Suprapubic skin (tissue), 4 donors: ENCODE measurements around the gene SRD5A1. TPM values are rescaled to one million over a fixed set of nuclear protein-coding genes. Genes with fewer than 3 reads are reported as not detected.
A peak's percentile ranks its signal among the peaks of the same experiment; 100 is the strongest.

ENCODE experiments used
- DNase-seq, 2 donors: peaks; one replicate each; pipeline ENCODE4 v3.0.0-alpha.2; 2019; ENCODE audit warnings: low spot score in 2 of 2
- H3K27ac ChIP-seq: fragments of 200-600 bp; sonication (generic); one replicate; pipeline ENCODE4 v1.5.1; 2019
- H3K27me3 ChIP-seq: fragments of 200-600 bp; sonication (generic); one replicate; pipeline ENCODE4 v1.5.1; 2019
- H3K36me3 ChIP-seq: fragments of 200-600 bp; sonication (generic); one replicate; pipeline ENCODE4 v1.5.1; 2019
- H3K4me1 ChIP-seq: fragments of 200-600 bp; sonication (generic); one replicate; pipeline ENCODE4 v1.5.1; 2019
- H3K4me3 ChIP-seq: fragments of 200-600 bp; sonication (generic); one replicate; pipeline ENCODE4 v1.5.1; 2019; ENCODE audit warnings: mild to moderate bottlenecking
- H3K9me3 ChIP-seq: fragments of 200-600 bp; sonication (generic); one replicate; pipeline ENCODE4 v1.5.1; 2019
- CTCF ChIP-seq, 2 donors: fragments of 200-600 bp in 1 of 2; fragments of 450-650 bp in 1 of 2; sonication (generic) in 1 of 2; IDR thresholded peaks; one replicate each; pipeline ENCODE4 v1.5.1; 2016 to 2019; ENCODE audit warnings: antibody characterized with exemption in 2 of 2, mild to moderate bottlenecking in 1 of 2, moderate library complexity in 1 of 2
- EP300 ChIP-seq: sonication (generic); formaldehyde crosslinking; IDR thresholded peaks from one replicate; pipeline ENCODE4 v1.6.1; 2017; ENCODE audit warnings: antibody characterized with exemption
- POLR2A ChIP-seq, 2 donors: fragments of 450-650 bp; IDR thresholded peaks; one replicate each; pipeline ENCODE4 v1.6.1; 2017; ENCODE audit warnings: antibody characterized with exemption in 2 of 2, mild to moderate bottlenecking in 2 of 2, moderate library complexity in 2 of 2
- POLR2AphosphoS5 ChIP-seq, 3 donors: sonication (generic); formaldehyde crosslinking; IDR thresholded peaks; one replicate each; pipeline ENCODE4 v1.6.1; 2017; ENCODE audit warnings: antibody characterized with exemption in 3 of 3
- WGBS: methylation state at CpG from one replicate; pipeline ENCODE4 v1.1.5; 2018; 5-methylcytosine and 5-hydroxymethylcytosine counted together
- total RNA-seq, 4 donors: library from RNA; depleted of rRNA; stranded (reverse); fragments of >200 nt; gene quantifications; one replicate each; pipeline ENCODE4 v1.1.0, GENCODE V29; 2016

Gene SRD5A1
- total RNA-seq, 4 donors from 2014 or later, result 62.7 to 86.8 (median 74.8) TPM

GRCh38 chr5:6711409-6712141 lies 78.3 kb downstream of the SRD5A1 start:
- Histone ChIP-seq H3K27me3 (no peaks in the 10 kb centered on the region), H3K36me3 (no peaks in the 10 kb centered on the region), H3K4me3 (peak overlapping the region; percentile 82), H3K9me3 (no peaks in the 10 kb centered on the region), H3K4me1 (peaks cover 32% of the 10 kb centered on the region), H3K27ac (peak overlapping the region; percentile 97)
- WGBS, result 39% methylated on average over 15 of the region's 15 CpGs
- no peak for DNase-seq
- TF ChIP-seq EP300 (no peak), POLR2A (IDR thresholded peaks at IDR 0.05) (no peak), CTCF (IDR thresholded peaks at IDR 0.05) (no peak), POLR2AphosphoS5 (IDR thresholded peaks at IDR 0.05) (no peak)

- DNase-seq, result no peak
- Histone ChIP-seq H3K4me1 (peaks cover 38% of the 10 kb centered on the region), H3K36me3 (no peaks in the 10 kb centered on the region), H3K4me3 (peak overlapping the region; percentile 82), H3K9me3 (no peaks in the 10 kb centered on the region), H3K27me3 (no peaks in the 10 kb centered on the region), H3K27ac (peak overlapping the region; percentile 97)
- WGBS, result 0% methylated on average over 35 of the region's 36 CpGs
- TF ChIP-seq CTCF (IDR thresholded peaks at IDR 0.05) (no peak), POLR2A (IDR thresholded peaks at IDR 0.05) (no peak), POLR2AphosphoS5 (IDR thresholded peaks at IDR 0.05) (no peak), EP300 (no peak)
Observed at GRCh38 chr5:6712142-6712576, 78.9 kb downstream of the SRD5A1 start.

GRCh38 chr5:6712577-6713273 lies 79.5 kb downstream of the SRD5A1 start:
- 0% methylated on average over 4 of the region's 85 CpGs for WGBS
- peaks cover 44% of the 10 kb centered on the region for H3K4me1 ChIP-seq
- DNase-seq, result peak; percentile 97 to 98
- H3K9me3 ChIP-seq, result no peaks in the 10 kb centered on the region
- TF ChIP-seq POLR2AphosphoS5 (IDR thresholded peaks at IDR 0.05), result no peak
- TF ChIP-seq CTCF (IDR thresholded peaks at IDR 0.05), result no peak
- TF ChIP-seq EP300, result no peak
- TF ChIP-seq POLR2A (IDR thresholded peaks at IDR 0.05), result peak in 1 of 2 donors; percentile 39
- H3K4me3 ChIP-seq, result peak overlapping the region; percentile 82
- H3K36me3 ChIP-seq, result no peaks in the 10 kb centered on the region
- no peaks in the 10 kb centered on the region for H3K27me3 ChIP-seq
- H3K27ac ChIP-seq, result peak overlapping the region; percentile 97

- 0% methylated on average over 13 of the region's 174 CpGs for WGBS
- peak within 1 kb of the TSS; percentile 97 for H3K27ac ChIP-seq
- no peaks in the 10 kb centered on the region for H3K9me3 ChIP-seq
- no peaks in the 10 kb centered on the region for H3K27me3 ChIP-seq
- peaks cover 52% of the 10 kb centered on the region for H3K4me1 ChIP-seq
- peak within 1 kb of the TSS; percentile 82 for H3K4me3 ChIP-seq
- H3K36me3 ChIP-seq, result no peaks in the 10 kb centered on the region
- DNase-seq, result no peak
- TF ChIP-seq EP300 (no peak), POLR2AphosphoS5 (IDR thresholded peaks at IDR 0.05) (no peak), POLR2A (IDR thresholded peaks at IDR 0.05) (no peak), CTCF (IDR thresholded peaks at IDR 0.05) (no peak)
Observed at GRCh38 chr5:6713274-6714225, 80.3 kb downstream of the SRD5A1 start, which contains the start of gene TENT4A. TSS of gene TENT4A (plus strand) at chr5:6713432. CDS start at chr5:6713984, 552 bp downstream.
